Testis (tissue), 2 donors: Measurements from ENCODE around the gene STOX2.

ENCODE experiments used
- CTCF ChIP-seq, 3 experiments: fragments of 450-650 bp in 2 of 3; fragments of 200-600 bp in 1 of 3; sonication (generic) in 1 of 3; IDR thresholded peaks; one replicate each; pipeline ENCODE4 v1.5.1; 2016 to 2019; ENCODE audit warnings: antibody characterized with exemption in 3 of 3, mild to moderate bottlenecking in 2 of 3, moderate library complexity in 1 of 3
- POLR2A ChIP-seq: fragments of 450-650 bp; IDR thresholded peaks from one replicate; pipeline ENCODE4 v1.6.1; 2017; ENCODE audit warnings: antibody characterized with exemption, mild to moderate bottlenecking, moderate library complexity

- TF ChIP-seq CTCF (IDR thresholded peaks at IDR 0.05) = no peak
- TF ChIP-seq POLR2A = no peak
Observed at GRCh38 chr4:183906739-183907651, 1.9 kb downstream of the STOX2 start.
